K562 (cell line): ENCODE results near the gene TANC1. TPM values are rescaled to one million over a fixed set of nuclear protein-coding genes. Genes with fewer than 3 reads are reported as not detected.

Source experiments
- ATF3 ChIP-seq, 2 experiments: fragments of 450-650 bp in 1 of 2; sonication (generic) in 1 of 2; formaldehyde crosslinking in 1 of 2; IDR thresholded peaks in 1 of 2; conservative IDR thresholded peaks in 1 of 2; 2 replicates each; pipeline versions ENCODE4 v1.6.1 to v1.8.1; 2016 to 2023; ENCODE audit warnings: mild to moderate bottlenecking in 2 of 2, moderate library complexity in 2 of 2, inconsistent platforms in 1 of 2, missing genetic modification reagents in 1 of 2
- CTCF ChIP-seq, 3 experiments: IDR thresholded peaks in 2 of 3; conservative IDR thresholded peaks in 1 of 3; 2 replicates each; pipeline ENCODE4 v1.5.1; 2011 to 2012; ENCODE audit warnings: low read length in 3 of 3, mild to moderate bottlenecking in 3 of 3, control low read depth in 2 of 3, improper control_type of control experiment in 1 of 3, inconsistent platforms in 1 of 3, low read depth in 1 of 3, mixed read lengths in 1 of 3, moderate library complexity in 1 of 3; ENCODE audit not compliant: insufficient read depth in 2 of 3
- ELK3 ChIP-seq: fragments of 450-650 bp; formaldehyde crosslinking; IDR thresholded peaks from 2 replicates; pipeline ENCODE4 v1.4.0; 2020; ENCODE audit warnings: mild to moderate bottlenecking
- FOXJ2 ChIP-seq: fragments of 200-800 bp; sonication (Bioruptor generic); IDR thresholded peaks from 2 replicates; pipeline ENCODE4 v1.6.1; 2016; ENCODE audit warnings: missing genetic modification characterization, missing compliant biosample characterization
- HMG20A ChIP-seq: fragments of 450-650 bp; formaldehyde crosslinking; conservative IDR thresholded peaks from 2 replicates; pipeline ENCODE4 v1.4.0; 2020; ENCODE audit warnings: mild to moderate bottlenecking, mixed read lengths
- NCOA4 ChIP-seq: fragments of 450-650 bp; IDR thresholded peaks from 2 replicates; pipeline ENCODE4 v1.6.1; 2018; ENCODE audit warnings: mild to moderate bottlenecking; ENCODE audit not compliant: partially characterized antibody
- PHF20 ChIP-seq: fragments of 450-650 bp; IDR thresholded peaks from 2 replicates; pipeline ENCODE4 v1.6.1; 2018; ENCODE audit not compliant: partially characterized antibody
- PPARD ChIP-seq: fragments of 250-450 bp; sonication (Bioruptor Pico); IDR thresholded peaks from 2 replicates; pipeline ENCODE4 v1.8.0; 2022; ENCODE audit warnings: inconsistent platforms, mild to moderate bottlenecking, moderate library complexity
- SMAD4 ChIP-seq: fragments of 250-450 bp; sonication (Bioruptor Pico); conservative IDR thresholded peaks from 2 replicates; pipeline ENCODE4 v1.8.0; 2021; ENCODE audit warnings: inconsistent platforms, mild to moderate bottlenecking, moderate library complexity
- STAG1 ChIP-seq: sonication (generic); formaldehyde crosslinking; IDR thresholded peaks from 2 replicates; pipeline ENCODE4 v1.5.0; 2020; ENCODE audit warnings: missing genetic modification reagents, borderline replicate concordance
- ZNF778 ChIP-seq: fragments of 450-650 bp; formaldehyde crosslinking; IDR thresholded peaks from 2 replicates; pipeline ENCODE4 v1.4.0; 2020; ENCODE audit warnings: mild to moderate bottlenecking, moderate library complexity
- polyA plus RNA-seq, 8 experiments: library from polyadenylated mRNA; depleted of rRNA in 4 of 8; stranded (reverse) in 5 of 8; unstranded in 3 of 8; fragments of >200 nt; fragmentation: Nextera tagmentation in 2 of 8; fragmentation: Illumina TruSeq in 1 of 8; extraction: Ambion mirVana in 2 of 8; extraction: Trizol in 1 of 8; gene quantifications; 2 replicates each; pipeline versions ENCODE4 v1.2.1 to v1.2.3, GENCODE V29; 2011 to 2014; ENCODE audit warnings: inconsistent platforms in 1 of 8, missing spikeins in 1 of 8
- total RNA-seq, 7 experiments: library from RNA; depleted of rRNA in 6 of 7; stranded (reverse); fragments of >200 nt in 6 of 7; fragmentation: Illumina TruSeq in 2 of 7; extraction: Trizol in 2 of 7; gene quantifications; 2 replicates each; pipeline versions ENCODE4 v1.2.1 to v1.2.3, GENCODE V29; 2011 to 2021; ENCODE audit warnings: low replicate concordance in 1 of 7
- TF ChIP-seq, protein P1 (sequence below): fragments of 450-650 bp; IDR thresholded peaks from one replicate; pipeline ENCODE4 v1.6.1; 2018; ENCODE audit warnings: mild to moderate bottlenecking, moderate library complexity; ENCODE audit not compliant: partially characterized antibody
- TF ChIP-seq, protein P2 (sequence below): fragments of 450-650 bp; formaldehyde crosslinking; IDR thresholded peaks from 2 replicates; pipeline ENCODE4 v1.4.0; 2020; ENCODE audit warnings: mild to moderate bottlenecking, moderate library complexity

The TANC1 gene
- total and polyA plus RNA-seq, 9 of the 15 experiments (the other 6 are each of a cell fraction or from before 2014, with no cell fraction given), result under 0.01 to 0.20 (median 0.07) TPM; not detected in 1

DNA sequence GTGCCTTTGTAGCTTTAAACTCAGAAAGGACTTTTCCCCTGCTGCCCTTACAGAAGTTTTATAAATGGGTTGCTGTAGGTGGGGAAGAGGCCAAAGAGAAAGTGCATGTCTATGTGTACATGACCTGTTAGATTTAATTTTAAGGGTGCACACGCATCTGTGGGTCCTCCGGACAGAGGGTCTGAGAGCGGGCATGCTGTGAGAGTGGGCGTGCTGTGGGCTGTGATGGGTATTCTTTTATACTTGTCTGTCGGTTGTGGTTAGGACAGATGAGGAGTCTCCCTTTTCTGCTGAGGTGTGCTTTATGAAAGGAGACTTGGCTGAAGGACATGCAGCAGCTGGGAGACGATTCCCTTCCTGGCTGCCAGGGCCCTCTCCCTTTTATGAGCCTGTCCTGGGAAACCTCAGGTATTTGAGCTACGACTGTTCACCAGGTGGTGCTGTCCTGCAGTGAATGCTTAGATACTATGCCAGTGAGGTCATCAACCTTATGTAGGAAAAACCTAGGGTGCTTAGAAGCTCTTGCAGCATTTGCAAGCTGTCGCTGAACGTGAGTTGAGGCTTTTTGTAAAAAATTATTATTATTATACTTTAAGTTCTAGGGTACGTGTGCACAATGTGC lies 67.5 kb downstream of the TANC1 start (continued):
- TF ChIP-seq CTCF (IDR thresholded peaks at IDR 0.05 in 2 of 3, conservative IDR thresholded peaks at IDR 0.05 in 1 of 3; ENCODE audit: insufficient read depth in 2 of 3, low read depth in 1 of 3, low read length in 3 of 3), result peak; percentile 50 to 71 (median 60)
- peak; percentile 52; the same call in 1 of the 2 replicates for TF ChIP-seq STAG1 (CRISPR knock-in tag)
- TF ChIP-seq, protein P1, sequence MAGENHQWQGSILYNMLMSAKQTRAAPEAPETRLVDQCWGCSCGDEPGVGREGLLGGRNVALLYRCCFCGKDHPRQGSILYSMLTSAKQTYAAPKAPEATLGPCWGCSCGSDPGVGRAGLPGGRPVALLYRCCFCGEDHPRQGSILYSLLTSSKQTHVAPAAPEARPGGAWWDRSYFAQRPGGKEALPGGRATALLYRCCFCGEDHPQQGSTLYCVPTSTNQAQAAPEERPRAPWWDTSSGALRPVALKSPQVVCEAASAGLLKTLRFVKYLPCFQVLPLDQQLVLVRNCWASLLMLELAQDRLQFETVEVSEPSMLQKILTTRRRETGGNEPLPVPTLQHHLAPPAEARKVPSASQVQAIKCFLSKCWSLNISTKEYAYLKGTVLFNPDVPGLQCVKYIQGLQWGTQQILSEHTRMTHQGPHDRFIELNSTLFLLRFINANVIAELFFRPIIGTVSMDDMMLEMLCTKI, result no peak
- TF ChIP-seq ELK3 (CRISPR knock-in tag), result no peak
- TF ChIP-seq ATF3 (IDR thresholded peaks at IDR 0.05), result peak; percentile 84
- TF ChIP-seq ATF3 (CRISPR knock-in tag; conservative IDR thresholded peaks at IDR 0.05), result no peak
- TF ChIP-seq FOXJ2 (tag), result no peak
- no peak for TF ChIP-seq PPARD (CRISPR knock-in tag)
- TF ChIP-seq HMG20A (CRISPR knock-in tag), result no peak
- TF ChIP-seq ZNF778, result no peak
- no peak for TF ChIP-seq PHF20
- TF ChIP-seq, protein P2, sequence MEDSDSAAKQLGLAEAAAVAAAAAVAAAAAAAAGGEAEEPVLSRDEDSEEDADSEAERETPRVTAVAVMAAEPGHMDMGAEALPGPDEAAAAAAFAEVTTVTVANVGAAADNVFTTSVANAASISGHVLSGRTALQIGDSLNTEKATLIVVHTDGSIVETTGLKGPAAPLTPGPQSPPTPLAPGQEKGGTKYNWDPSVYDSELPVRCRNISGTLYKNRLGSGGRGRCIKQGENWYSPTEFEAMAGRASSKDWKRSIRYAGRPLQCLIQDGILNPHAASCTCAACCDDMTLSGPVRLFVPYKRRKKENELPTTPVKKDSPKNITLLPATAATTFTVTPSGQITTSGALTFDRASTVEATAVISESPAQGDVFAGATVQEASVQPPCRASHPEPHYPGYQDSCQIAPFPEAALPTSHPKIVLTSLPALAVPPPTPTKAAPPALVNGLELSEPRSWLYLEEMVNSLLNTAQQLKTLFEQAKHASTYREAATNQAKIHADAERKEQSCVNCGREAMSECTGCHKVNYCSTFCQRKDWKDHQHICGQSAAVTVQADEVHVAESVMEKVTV (CRISPR knock-in tag), result 0 out of 2 replicates have a peak, but pooled peaks have one; percentile 42
- TF ChIP-seq SMAD4, result no peak
- TF ChIP-seq NCOA4, result no peak
